ENCODE data around the gene GIGYF2.

GIGYF2 gene

GRCh38 chr2:232884001-232884421 lies 186.9 kb downstream of the GIGYF2 start:
- FAIRE-seq = no peak

DNA sequence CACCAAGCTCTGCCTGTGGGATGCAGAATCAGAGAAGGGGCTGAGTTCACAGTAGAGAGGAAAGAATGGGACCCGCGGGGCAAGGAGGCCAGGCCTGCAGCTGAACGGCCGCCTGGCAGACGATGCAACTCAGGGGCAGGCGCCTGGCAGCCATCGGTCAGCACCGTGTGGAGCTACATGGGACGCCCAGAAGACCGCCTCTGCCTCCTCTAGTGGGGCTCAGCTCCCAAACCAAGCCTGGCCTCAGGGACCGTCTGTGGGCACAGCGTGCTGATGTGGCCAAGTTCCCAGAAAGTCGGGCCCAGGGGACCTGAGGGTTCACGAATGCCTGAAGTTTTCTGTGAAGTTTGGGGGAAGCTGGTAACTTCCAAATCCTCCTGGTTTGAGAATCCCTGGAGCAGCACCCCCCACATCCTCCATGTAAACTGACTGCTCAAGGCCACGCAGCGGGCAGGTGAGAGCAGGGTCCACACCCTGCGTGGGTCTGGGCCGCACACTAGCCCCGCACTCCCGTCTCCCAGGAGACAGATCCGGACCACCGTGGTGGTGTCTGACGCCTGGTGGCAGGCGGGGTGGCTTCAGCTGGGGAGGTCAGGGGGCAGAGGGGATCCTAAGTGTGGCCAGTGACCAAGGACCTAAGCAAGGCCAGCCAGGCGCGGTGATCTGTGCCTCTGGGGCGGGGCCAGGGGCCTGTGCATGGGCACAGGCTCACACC lies 187.6 kb downstream of the GIGYF2 start:
- no peak for FAIRE-seq

DNA sequence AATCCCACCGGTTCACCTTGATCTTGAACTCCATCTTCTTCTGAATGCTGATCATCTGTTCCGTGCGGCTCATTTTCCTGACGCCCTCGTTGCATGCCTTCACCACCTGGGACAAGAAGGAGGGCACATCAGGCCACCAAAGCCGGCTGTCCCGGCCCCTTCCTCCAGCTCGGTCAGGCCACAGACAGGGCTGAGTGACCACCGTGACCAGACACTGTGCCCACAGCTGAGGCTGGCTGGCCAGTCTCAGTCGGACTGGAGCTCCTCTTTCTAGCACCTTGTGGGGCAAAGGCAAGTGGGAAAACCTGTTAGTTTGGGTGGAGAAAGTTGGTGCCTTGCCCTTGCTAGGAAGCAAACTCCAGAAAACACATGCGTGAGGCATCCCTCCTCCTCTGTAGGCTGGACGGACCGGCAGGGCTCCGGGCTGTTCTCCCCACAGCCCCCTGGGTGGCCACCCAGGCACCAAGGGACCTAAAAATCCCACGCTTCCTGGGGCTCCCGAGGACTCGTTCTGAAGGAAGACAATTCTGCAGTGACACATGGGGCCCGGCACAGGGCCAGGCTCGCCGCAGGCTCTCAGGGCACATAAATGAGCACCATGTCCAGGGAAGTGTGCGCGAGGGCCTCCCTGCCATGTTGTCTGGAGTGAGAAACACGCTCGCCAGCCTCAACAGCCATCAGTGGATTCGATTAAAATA lies 188.3 kb downstream of the GIGYF2 start:
- no peak for FAIRE-seq

- no peak for FAIRE-seq
Measured at GRCh38 chr2:232886176-232886575, 189.0 kb downstream of the GIGYF2 start.

DNA sequence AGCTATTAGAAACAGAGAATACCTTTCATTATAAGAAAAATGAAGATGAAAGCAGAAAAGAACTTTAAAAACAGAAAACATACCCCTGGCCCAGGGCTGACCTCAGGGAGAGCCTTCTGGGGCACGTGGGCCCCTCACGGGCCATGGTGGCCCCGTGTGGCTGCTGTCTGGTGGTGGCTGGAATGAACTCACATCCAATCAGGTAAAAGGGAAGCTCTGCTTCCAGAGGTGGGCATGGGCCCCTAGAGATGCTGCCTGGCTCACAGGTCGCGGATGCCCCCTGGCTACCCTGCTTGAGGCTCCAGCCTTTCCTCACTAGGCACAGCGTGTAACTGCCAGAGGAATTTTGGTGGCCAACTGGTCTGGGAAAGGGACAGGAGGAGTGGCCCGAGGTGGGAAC lies 189.5 kb downstream of the GIGYF2 start:
- no peak for FAIRE-seq

DNA sequence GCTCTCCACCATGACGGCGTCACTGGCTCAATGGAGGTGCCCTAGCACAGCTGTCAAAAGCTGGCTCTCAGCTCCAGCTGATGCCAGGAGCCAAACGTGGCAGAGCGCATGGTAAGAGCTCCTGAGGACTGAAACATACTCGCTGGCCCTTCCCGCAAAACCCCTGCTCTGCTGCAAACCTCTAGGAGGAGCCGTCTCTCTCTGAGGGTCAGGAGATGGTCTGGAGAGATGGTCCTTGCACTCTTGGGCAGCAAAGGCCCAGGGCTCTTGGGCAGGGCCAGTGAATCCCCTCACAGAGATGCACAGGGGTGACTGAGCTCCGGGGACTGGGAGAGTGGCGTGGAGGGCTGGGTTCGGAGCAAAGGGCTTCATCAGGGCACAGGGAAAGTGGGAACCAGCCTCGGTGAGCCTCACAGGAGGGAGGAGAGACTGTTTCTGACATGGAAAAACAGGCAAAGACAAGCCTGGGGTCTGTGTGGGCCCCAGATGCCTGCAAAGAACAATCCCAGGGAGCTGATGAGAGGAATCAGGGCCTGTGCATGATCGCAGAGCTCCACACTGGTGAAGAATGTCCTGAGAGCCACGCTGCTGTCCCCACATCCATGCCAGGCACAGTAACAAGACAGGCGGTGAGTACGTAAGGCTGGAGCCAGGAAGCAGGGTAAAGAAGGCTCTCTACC lies 190.2 kb downstream of the GIGYF2 start:
- no peak for FAIRE-seq

DNA sequence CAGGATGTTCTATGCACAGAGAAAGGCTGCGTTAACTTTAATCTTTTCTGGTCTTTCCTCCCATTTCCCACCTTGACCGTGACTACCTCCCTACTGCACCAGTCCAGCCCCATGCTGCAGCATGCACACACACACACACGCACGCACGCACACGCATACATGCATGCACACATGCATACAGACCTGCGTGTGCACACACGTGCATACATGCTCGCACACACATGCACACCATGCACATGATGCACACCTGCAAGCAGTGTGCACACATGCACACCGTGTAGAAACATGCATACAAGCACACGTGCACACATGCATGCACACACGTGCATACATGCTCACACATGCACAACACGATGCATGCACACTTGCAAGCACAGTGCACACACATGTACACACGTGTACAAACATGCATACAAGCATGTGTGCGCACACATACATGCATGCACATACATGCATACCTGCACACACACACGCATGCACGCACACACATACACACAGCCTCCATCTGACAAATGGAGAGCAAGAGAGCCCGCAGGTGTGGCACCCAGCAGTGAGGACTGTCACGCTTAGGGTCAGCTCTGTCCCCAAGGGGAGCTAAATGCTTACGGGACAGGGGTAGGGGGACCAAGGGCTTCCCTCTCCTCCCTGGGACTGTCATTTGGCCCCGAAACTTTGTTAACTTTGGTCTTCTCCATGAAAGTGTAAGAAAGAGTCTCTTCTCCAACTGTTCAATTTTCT lies 191.1 kb downstream of the GIGYF2 start:
- no peak for FAIRE-seq

- no peak for FAIRE-seq
Measured at GRCh38 chr2:232888839-232889529, 191.9 kb downstream of the GIGYF2 start.

DNA sequence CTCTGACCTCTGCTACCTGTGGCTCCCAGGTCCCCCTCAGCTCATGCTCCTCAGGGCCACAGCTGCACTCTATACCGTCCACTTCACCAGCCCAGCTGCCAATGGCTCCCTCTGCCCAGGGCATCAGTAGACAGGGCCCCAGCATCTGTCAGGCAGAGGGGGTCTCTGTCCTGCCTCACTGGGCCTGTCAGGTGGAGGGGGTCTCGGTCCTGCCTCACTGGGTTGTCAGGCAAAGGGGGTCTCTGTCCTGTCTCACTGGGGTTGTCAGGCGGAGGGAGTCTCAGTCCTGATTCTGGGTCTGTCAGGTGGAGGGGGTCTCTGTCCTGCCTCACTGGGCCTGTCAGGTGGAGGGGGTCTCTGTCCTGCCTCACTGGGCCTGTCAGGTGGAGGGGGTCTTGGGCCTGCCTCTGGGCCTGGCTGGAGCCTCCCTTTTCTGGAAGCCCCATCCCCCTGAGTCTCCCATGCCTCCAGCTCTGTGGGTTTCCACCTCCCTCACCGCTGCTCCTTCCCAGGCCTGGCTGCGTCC lies 192.8 kb downstream of the GIGYF2 start:
- FAIRE-seq = no peak

GRCh38 chr2:232890536-232890895 lies 193.4 kb downstream of the GIGYF2 start:
- no peak for FAIRE-seq

GRCh38 chr2:232890896-232891601 lies 193.9 kb downstream of the GIGYF2 start:
- FAIRE-seq = no peak

DNA sequence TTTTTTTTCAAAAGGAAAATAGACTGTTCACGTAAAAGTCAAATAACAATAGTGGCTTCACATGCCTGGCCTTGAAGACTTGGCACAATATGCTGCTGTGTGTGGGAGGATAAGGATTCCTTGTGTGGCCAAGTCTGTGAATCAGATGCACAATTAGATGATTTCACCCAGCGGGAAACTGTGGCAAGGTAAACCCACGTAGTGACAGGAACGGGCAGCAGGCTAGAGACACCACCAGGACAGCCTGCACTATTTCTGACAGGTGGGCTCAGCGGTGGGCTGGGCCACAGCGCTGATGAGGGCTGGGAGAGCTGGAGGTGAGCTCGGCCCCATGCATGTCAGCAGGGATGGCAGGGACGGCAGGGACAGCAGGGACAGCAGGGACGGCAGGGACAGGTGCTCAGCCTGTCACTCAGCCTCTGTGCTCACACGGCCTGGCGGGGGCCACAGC lies 194.5 kb downstream of the GIGYF2 start:
- FAIRE-seq = no peak

DNA sequence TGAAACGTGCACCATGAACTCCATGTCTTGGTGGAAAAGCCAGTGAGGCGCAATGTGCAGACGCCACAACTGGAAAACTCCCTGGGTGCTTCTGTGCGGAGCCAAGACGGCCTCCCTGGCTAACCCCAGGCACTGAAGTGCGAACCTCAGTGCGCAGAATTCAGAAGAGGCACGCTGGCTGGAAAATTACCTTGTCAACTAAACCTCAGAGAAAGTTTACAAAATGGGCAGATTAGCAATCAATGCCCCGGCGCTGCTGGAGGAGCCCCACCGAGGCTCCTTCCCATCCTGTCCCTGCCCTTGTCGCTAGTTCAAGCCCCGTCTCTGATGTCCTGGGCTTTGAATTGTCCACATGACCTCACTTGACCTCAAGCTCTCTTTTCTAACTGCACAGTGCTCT lies 195.1 kb downstream of the GIGYF2 start:
- FAIRE-seq = no peak

- FAIRE-seq = no peak
Measured at GRCh38 chr2:232892843-232893242, 195.7 kb downstream of the GIGYF2 start.

DNA sequence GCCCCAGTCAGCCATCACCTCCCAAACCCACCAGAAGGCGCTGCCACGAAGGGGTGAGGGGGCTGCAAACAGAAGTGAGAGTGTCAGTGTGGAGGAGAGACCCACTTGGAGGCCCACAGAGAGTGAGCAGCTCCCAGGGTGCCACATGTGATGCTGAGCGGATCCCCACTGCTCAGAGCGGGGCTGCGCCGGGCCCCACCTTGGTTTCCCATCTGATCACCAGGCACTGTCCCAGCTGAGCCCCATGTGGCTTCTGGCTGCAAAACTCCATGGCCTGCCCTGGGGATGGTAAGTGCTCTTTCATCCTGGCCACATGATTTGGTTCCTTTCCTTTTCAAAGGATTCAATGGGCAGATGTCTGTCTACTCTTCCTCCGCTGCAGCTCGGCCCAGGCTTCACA lies 196.7 kb downstream of the GIGYF2 start:
- FAIRE-seq = no peak

GRCh38 chr2:232894251-232894650 lies 197.1 kb downstream of the GIGYF2 start:
- no peak for FAIRE-seq

DNA sequence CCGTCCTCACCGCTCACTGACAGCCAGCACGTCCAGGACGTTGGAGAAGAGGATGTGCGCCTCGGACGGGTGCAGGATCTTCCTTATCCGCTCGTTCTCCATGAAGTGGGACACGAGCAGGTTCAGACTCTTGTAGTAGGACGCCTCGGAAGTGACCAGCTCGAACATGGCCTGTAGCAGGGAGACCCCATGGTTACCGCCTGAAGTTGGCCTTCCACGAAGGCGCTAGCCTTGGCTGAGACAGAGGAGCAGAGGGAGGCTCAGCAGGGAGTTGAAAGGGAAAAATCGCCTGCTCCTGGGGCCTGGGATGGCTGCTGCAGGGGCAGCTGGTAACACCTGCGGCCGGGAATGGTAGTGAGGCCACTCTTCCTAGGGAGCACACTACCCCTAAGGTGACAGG lies 197.6 kb downstream of the GIGYF2 start:
- no peak for FAIRE-seq

DNA sequence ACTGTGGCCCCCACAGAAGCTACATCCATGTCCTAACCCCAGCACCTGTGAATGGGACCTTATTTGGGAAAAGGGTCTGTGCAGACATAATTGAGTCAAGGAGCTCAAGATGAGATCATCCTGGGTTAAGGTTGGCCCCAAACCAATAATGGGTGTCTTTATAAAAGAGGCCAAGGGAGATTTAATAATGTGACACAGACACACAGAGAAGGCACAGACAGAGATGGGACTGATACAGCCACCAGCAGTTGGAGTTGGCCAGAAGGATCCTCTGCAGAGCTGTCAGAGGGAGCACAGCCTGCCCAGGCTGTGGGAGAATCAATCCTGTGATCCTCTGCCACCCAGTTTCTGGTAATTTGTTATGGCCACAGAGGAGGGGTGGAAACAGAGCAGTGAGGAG lies 199.0 kb downstream of the GIGYF2 start:
- FAIRE-seq = no peak

DNA sequence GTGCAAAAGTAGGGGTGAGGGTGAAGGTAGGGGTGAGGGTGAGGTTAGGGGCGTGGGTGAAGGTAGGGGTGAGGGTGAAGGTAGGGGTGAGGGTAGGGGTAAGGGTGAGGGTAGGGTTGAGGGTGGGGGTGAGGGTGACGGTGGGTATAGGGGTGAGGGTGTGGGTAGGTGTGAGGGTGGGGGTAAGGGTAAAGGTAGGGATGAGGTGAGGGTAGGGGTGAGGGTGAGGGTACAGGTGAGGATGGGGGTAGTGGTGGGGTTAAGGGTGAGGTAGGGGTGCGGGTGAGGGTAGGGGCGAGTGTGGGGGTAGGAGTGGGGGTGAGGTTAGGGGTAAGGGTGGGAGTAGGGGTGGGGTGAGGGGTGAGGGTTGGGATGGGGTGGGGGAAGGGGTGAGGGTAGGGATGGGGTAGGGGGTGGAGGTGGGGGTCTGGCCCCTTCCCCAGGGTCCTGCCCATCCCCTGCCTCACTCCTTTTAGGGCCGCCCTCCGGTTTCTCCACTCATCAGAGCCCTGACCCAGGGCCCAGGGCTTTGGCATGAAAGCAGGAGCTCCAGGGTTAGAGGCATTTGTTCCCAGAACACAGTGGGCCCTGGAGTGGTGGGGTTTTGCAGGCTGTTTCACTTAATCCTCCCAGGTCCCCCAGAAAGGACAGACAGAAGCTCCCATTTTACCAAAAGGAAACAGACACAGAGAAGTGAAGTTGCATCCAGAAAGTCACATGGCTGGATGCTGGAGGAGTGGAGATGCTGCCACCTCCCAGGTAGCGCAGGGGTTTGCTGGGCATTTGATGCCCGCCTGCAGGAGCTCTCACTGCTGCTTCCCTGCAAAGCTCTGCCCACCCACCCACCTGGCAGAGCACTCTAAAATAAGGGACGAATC lies 199.8 kb downstream of the GIGYF2 start:
- FAIRE-seq = no peak

DNA sequence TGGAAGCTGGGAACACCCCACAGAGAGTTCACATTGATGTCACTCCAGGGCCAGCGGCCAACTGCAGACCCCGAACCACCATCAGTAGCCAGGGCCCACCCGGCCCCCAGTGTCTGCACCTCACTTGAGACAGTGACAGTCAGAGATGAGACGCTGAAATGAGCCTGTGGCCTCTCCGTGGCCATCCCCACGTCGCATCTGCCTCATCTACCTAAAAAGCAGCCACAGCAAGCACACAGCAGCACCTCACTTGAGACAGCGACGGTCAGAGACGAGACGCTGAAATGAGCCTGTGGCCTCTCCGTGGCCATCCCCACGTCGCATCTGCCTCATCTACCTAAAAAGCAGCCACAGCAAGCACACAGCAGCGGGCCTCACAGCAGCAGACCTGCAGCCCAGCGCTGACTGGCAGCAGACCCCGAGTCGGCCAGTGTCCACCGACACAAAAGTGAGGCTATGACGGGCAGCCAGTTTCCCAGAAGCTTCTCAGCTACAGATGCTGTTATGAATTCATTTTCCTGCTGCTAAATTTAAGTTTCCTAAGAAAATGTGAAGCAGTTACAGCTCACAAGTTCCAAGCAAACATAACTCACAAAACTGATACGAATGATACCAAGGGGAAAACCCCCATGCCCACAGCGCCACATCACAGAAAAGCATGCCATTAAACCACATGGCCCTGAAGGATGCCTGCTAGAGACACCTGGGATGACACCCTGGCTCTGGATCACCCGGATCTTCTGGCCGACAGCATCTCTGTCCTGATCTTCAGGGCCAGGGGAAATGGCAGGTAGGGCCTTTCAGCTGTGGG lies 200.7 kb downstream of the GIGYF2 start:
- FAIRE-seq = no peak
